Astrocyte of the spinal cord (primary cell): ENCODE data around the gene COMMD7.
A peak's percentile ranks its signal among the peaks of the same experiment; 100 is the strongest.

Experiments used
- DNase-seq: peaks from one replicate; pipeline ENCODE4 v3.0.0; 2011; ENCODE audit warnings: low read depth, low spot score
- H3K4me3 ChIP-seq: 2 replicates; pipeline ENCODE4 v1.5.1; 2011; ENCODE audit warnings: low read depth, mild to moderate bottlenecking, low read length, moderate library complexity
- CTCF ChIP-seq: IDR thresholded peaks from 2 replicates; pipeline ENCODE4 v1.5.1; 2012; ENCODE audit warnings: low read depth, mild to moderate bottlenecking, low read length, inconsistent platforms
- in situ Hi-C: cut with HindIII; loops from 2 replicates; pipeline ENCODE4 v1.10.0; 2017; ENCODE audit warnings: low sequenced_read_pairs

COMMD7 gene

GRCh38 chr20:32764005-32764960 is 21.0 kb upstream of the COMMD7 start:
- in situ Hi-C loops = no loop called here

GRCh38 chr20:32763202-32764004 is 20.1 kb upstream of the COMMD7 start:
- H3K4me3 ChIP-seq = peak overlapping the region; percentile 72
- in situ Hi-C loops = no loop called here
- DNase-seq = no peak
- TF ChIP-seq CTCF = no peak

More at GRCh38 chr20:32764005-32764960, 21.0 kb upstream of the COMMD7 start:
- no peak for TF ChIP-seq CTCF
- DNase-seq = no peak
- no peak overlapping the region for H3K4me3 ChIP-seq

- TF ChIP-seq CTCF = no peak
- peak overlapping the region; percentile 72 for H3K4me3 ChIP-seq
- no peak for DNase-seq
- in situ Hi-C loops = no loop called here
Observed at GRCh38 chr20:32762754-32763201, 19.5 kb upstream of the COMMD7 start.

GRCh38 chr20:32761831-32762753 is 18.8 kb upstream of the COMMD7 start, which contains the start of gene DNMT3B:
TSS of gene DNMT3B (plus strand) at chr20:32762385. CDS start at chr20:32780324, 17,939 bp downstream.
- DNase-seq = peak; percentile 82
- in situ Hi-C loops = no loop called here
- peak within 1 kb of the TSS; percentile 72 for H3K4me3 ChIP-seq
- TF ChIP-seq CTCF = peak; percentile 21

GRCh38 chr20:32761417-32761830 is 18.2 kb upstream of the COMMD7 start:
- no peak for DNase-seq
- TF ChIP-seq CTCF = no peak
- in situ Hi-C loops = no loop called here
- H3K4me3 ChIP-seq = peak overlapping the region; percentile 72

- in situ Hi-C loops = no loop called here
- TF ChIP-seq CTCF = no peak
- DNase-seq = no peak
- no peak overlapping the region for H3K4me3 ChIP-seq
Observed at GRCh38 chr20:32756156-32756555, 12.9 kb upstream of the COMMD7 start.
